Activated T-cell treated with anti-CD3 and anti-CD28 coated beads for 1 hour (primary cell): ENCODE data around the gene TIGD6.
"Not testable (repeated sequence)": the region's sequence is repeated elsewhere in the genome, so short reads cannot be mapped to it uniquely, and the experiment has no call there.

Experiments
- DNase-seq: peaks from one replicate; pipeline ENCODE4 v3.0.0-alpha.2; 2020; ENCODE audit warnings: low read depth

Gene TIGD6

DNA sequence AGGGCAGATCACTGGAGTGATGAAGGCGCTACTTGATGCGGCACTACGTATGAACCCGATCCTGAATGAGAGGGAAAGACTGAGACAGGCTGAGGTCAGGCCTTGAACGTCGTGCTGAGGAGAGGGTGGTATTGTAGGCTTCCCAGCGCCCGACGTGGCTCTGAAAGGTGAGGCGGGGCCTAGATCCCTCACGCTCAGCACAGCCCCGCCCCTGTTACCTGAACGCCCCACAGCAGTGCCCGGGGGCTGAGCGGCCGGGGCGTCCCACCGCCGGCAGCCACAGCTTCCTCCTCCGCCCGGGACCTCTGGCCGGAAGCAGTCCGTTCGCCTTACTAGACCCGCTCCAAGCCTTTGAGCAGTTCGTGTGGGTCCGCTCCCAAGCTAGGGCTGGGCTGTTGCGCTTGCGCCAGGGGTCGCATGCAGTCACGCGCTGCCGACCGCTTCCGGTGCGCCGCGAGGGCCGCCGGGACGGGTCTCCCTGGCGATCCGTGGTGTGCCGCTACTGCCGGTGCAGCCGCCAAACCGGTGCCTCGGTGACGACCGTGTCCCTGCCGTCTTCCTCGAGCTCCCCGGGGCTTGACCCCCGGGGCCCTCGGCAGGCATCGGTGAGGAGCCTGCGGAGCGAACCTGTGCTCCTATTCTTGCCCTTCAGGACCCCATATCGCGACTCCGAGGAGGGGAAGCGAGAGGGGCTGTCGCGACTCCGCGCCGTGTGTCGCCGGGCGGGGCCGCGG lies at the start of gene TIGD6, which contains the start of gene HMGXB3:
TSS of gene TIGD6 (minus strand) at position 399 of the 734 bp plus-strand sequence. CDS start 4,306 bp downstream, outside the sequence.
TSS of gene HMGXB3 (plus strand) at position 484 of the 734 bp plus-strand sequence. CDS start 4,114 bp downstream, outside the sequence.
- DNase-seq = peak; percentile 72

DNA sequence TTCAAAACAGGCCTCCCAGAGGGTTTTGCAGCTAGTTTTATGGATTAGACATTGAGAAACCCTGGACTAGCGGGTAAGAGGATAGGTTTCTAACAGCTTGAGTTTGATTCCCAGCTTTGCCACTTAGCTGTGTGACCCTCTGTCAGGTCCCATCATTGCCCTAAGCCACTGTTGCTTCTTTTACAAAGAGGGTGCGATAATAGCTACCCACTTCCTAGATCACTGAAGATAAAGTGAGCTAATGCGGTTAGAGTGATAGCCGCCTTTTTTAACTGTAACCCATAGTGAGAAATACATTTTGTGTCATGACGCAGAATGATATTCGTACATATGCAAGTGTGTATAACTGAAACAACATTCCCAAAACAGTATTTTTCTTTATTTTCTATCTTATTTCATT lies 45.6 kb upstream of the TIGD6 start:
- DNase-seq = no peak

- no peak for DNase-seq
Observed at GRCh38 chr5:150045549-150045948, 45.1 kb upstream of the TIGD6 start.

DNA sequence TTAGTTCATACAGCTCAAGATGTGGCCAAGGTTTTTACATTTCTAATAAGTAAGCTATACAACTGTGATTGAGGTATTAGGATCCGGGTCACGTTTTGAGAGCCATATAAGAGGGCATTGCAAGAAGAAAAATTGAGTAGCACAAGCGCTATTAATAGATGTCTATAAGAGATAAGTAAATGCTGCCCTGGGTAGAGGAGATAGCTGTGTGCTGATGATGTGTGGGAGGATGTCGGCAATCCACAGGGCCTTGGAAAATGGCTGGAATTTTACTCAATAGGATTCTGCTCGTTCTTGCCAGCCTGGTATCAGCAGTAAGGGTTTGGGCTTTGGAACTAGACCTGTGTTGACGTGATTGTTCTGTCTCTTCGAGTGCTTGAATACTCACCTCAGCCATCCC lies 44.3 kb upstream of the TIGD6 start:
- DNase-seq = no peak

- DNase-seq = no peak
Observed at GRCh38 chr5:150044329-150044681, 43.9 kb upstream of the TIGD6 start.

DNA sequence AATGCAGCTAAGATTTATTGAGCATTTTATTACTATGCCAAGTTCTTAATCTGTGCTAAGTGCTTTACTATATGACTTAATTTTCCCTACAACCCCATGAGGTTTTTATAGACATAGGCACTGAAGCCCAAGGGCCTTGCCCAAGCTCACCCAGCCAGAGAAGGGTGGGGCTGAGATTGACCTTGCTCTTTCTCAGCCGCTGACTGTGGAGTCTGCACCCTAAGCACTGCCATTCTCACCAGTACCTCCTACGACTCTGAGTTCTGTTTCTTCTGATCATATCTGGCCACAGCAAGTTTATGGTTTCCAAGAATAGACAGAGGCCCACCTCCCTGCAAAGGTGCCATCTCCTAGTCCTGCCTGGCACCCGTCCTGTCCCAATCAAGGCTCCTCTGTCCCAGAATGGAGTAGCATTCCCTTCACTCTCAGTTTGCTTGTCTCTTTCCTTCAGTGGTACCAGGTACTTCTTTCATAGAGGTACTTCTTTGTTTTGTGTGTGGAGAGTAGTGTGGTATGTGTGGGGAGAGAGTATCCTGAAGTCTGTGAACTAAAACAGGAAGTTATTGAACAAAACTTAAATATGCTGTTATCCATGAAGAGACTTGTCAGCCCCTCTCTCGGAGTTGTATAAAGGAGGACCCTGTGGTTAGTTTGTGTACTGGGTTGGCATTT lies 43.3 kb upstream of the TIGD6 start:
- DNase-seq = no peak

DNA sequence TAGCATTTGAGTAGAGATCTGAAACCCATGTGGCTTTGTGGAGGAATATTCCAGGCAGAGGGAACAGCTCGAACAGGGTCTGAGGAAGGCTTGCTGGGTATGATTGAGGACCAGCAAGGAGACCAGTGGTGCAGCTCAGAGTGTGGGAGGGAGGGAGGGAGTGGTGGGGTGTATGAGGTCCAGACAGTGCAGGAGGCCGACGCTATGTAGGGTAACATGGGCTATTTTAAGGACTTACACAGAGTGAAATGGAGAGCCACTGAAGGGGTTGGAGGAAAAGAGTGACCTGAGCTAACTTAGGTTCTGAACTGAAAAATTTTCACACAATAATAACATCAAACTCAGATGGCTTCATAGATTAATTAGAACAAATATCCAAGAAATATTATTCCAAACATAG lies 42.0 kb upstream of the TIGD6 start:
- DNase-seq = no peak

DNA sequence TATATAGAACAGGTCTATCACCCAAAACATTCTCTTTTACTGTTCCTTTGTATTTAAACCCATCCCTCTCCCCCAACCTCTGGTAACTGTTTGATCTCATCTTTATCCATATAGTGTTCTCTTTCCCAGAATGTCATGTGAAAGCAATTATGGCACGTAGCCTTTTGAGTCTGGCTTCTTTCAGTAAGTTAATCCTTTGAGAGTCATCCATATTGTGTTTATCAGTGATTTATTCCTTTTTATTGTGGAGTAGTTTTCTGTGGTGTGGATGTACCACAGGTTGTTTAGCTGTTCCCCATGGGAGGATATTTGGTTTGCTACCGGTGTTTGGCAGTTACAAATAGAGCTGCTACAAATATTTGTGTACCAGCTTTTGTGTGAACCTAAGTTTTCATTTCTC lies 38.1 kb upstream of the TIGD6 start:
- DNase-seq = no peak

DNA sequence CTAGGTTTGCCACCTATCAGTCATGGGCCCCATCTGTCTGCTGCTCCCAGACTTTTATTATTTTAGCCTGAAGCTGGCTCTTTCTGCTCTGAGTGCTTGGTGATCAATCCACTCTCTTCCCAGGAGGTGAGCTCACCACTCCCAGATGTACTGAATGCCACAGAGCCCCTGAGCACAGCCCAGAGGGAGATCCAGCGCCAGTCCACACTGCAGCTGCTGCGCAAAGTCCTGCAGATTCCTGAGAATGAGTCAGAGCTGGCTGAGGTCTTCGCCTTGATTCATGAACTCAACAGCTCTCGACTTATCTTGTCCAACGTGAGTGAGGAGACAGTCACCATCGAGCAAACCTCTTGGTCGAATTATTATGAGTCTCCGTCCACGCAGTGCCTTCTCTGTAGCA lies 36.1 kb upstream of the TIGD6 start:
- DNase-seq = no peak

- no peak for DNase-seq
Observed at GRCh38 chr5:150035139-150035895, 34.9 kb upstream of the TIGD6 start.

GRCh38 chr5:150034662-150035061 lies 34.2 kb upstream of the TIGD6 start:
- no peak for DNase-seq

DNA sequence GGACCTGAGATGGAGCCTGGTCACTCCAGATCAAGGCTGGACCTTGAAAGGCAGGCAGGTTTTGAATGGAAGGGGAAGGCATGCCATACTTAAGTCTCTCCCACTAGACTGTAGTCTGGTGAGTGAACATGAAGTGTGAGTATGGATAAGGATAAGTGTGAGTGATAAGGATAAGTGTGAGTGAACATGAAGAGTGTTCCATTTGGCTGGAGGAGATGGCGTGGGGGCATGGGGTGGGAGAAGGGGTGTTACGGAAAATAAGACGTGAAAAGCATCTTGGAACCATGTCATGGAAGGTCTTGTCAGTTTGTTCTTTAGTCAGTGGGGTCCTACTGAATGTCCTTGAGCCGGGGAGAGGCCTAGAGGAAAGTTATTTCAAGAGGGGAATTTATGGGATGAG lies 32.9 kb upstream of the TIGD6 start:
- DNase-seq = no peak

GRCh38 chr5:150028047-150028446 lies 27.6 kb upstream of the TIGD6 start:
- DNase-seq = not testable (repeated sequence)

GRCh38 chr5:150026682-150027172 lies 26.3 kb upstream of the TIGD6 start:
- DNase-seq = no peak

DNA sequence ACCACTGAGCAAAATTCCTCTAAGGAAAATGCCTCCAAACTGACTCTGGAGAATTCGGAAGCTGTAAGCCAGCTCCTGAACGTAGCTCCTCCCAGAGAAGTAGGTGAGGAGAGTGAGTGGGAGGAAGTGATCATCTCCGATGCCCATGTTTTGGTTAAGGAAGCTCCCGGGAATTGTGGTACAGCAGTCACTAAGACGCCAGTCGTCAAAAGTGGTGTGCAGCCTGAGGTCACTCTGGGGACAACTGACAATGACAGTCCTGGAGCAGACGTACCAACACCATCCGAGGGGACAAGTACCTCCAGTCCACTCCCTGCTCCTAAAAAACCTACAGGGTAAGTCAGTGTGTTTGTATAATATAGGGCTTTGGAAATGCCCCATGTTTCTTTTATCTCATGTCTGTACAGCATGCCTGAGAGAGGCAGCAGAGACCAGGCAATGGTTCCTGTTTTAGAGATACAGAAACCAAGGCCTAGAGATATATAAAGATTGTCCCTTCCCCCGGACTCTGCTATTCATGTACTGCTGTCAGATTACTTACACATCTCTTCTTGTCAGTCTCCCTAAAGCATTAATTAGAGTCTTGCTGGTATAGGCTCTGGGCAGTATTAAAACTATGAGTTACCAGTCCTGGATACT lies 24.0 kb upstream of the TIGD6 start:
- no peak for DNase-seq

DNA sequence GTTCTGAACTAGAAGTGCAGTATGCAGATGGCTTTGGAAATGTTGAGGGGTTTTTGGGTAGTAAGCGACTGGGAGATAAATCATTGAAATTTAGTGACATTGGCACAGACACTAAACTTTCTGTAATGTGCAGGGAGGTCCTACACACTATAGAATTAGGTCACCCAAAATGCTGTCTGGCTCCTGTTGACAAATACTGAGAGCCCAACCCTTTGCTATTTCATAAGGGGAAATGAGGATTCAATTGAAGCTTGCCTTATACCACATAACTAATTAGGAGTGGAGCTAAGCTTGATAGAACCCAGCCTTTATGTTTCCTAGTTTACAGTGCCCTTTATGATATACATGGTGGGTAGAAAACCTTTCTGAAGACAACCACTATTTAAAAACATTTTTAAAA lies 22.7 kb upstream of the TIGD6 start:
- DNase-seq = no peak

- DNase-seq = no peak
Observed at GRCh38 chr5:150022681-150023080, 22.2 kb upstream of the TIGD6 start.

GRCh38 chr5:150022158-150022531 lies 21.7 kb upstream of the TIGD6 start:
- DNase-seq = no peak

DNA sequence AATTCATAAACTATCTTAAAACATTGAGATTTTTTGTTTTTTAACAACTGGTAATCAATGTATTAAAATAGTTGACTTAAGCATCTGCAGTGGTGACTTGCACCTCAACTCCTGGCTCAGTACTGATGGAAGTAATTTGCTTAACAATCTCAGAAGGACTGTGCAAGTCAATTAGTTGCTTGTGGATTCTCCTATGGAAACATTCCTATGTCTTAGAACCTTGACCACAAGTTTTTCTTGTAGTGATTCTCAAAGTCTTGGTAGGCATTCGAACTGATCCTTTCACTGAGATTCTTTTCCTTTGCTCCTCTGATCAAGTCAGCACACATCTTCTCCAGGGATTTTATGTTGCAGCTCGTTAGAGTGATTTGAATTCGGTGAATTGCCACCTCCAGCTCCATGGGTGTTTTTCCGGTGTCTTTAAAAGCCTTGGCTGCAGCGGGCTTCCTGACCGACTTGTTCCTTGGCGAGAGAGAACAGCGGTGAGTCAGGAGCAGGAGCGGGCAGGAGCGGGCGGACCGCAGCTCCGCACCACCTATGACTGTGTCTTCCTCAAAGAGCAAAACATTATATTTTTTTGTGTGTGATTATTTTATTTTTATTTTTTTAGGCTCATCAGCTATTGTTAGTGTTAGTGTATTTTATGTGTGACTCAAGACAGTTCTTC lies 21.2 kb upstream of the TIGD6 start:
- DNase-seq = no peak

DNA sequence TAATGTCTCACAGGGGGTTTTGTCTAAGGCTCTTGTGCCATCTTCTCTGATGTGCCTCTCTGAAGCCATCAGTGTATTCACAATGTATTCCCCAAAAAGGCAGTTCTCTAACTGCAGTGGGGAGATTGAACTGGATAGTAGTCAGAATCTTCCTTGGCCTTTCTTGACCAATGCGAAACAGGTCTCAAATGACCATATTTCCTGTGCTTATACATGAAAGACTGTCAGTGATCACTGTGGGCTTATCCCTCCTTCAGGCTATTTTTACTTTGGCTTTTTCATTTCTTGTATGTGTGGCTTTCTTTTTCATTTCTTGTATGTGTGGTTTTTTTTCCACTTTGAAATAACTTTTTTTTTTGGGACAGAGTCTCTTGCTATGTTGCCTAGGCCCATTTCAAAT lies 19.8 kb upstream of the TIGD6 start:
- DNase-seq = no peak

DNA sequence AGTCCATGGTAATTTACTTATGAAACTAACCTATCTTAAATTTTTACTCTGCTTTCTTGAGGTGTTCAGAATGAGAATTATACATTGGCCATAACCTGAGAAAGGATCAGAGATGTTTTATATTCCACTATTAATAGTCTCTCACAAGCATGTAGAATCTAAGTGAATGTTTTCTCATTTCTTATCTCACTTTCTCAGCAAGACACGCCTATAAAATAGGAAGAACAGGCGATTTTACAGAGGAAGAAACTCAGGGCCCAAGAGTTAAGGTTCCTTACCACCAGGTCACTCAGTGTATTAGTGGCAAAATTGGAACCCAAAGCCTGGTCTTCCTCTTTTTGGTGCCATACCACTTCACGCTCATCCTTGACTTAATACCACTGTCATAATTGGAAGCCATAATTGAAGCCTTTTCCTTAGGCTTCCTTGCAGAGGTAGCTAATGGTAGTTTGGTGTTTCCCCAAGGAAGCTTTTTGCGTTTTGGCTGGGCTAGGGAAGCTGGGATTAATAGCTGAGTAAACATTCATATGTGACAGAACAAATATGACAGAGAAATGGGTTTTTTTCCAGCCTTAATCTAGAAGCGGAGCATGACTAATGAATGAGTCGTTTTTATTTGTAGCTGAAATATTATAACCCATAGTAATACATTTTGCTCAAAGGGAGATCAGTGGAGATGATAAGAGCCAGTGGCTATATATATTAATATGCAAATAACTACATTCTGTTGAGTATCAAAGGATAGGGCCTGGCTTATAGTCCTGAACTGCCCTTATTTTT lies 17.0 kb upstream of the TIGD6 start:
- DNase-seq = no peak
